IMR-90 (cell line): ENCODE results near the gene SLC25A44. TPM values are rescaled to one million over a fixed set of nuclear protein-coding genes. Genes with fewer than 3 reads are reported as not detected.
A peak's percentile ranks its signal among the peaks of the same experiment; 100 is the strongest.

Source experiments
- ATAC-seq: fragments of 200-7000 bp; cut with Tn5 transposase; 2 replicates; pipeline ENCODE4 v1.9.1; 2020; ENCODE audit warnings: low read depth, mild to moderate bottlenecking, moderate library complexity
- BruUV-seq: library from RNA; stranded (reverse); fragments of 400-500 nt; replicated peaks from 2 replicates; lab custom pipeline; 2021; lab: Mats Ljungman, UMichigan
- CTCF ChIA-PET: fragments of 300-600 bp; formaldehyde crosslinking; extraction: SDS; loops from one replicate; lab custom pipeline; 2021; ENCODE audit warnings: antibody characterized with exemption; lab: Yijun Ruan, JAX
- POLR2A ChIA-PET: fragments of 300-600 bp; sonication (Branson Sonifier 250); formaldehyde crosslinking; loops from one replicate; lab custom pipeline; 2022; ENCODE audit warnings: antibody characterized with exemption; ENCODE audit not compliant: unreplicated experiment; lab: Charles Lee
- DNase-seq: peaks from one replicate; pipeline ENCODE4 v3.0.0; 2013
- H2AFZ ChIP-seq: replicated peaks from 2 replicates; pipeline ENCODE3; 2013; ENCODE audit warnings: low read length, mild to moderate bottlenecking; ENCODE audit not compliant: poor library complexity
- H2AK5ac ChIP-seq: 2 replicates; pipeline ENCODE4 v1.6.1; 2013; ENCODE audit warnings: low read depth, low read length, inconsistent platforms
- H2AK9ac ChIP-seq: replicated peaks from 2 replicates; pipeline ENCODE3; 2013; ENCODE audit warnings: mild to moderate bottlenecking, low read depth, low read length, moderate library complexity; ENCODE audit not compliant: poor library complexity
- H2BK120ac ChIP-seq: 2 replicates; pipeline ENCODE4 v1.6.1; 2013; ENCODE audit warnings: low read depth, low read length, inconsistent platforms
- H2BK15ac ChIP-seq: 3 replicates; pipeline ENCODE4 v1.6.1; 2013; ENCODE audit warnings: low read depth, low read length, inconsistent platforms
- H2BK20ac ChIP-seq: 2 replicates; pipeline ENCODE4 v1.6.1; 2013; ENCODE audit warnings: low read depth, mild to moderate bottlenecking, inconsistent platforms, low read length, moderate library complexity
- H2BK5ac ChIP-seq: 2 replicates; pipeline ENCODE4 v1.6.1; 2013; ENCODE audit warnings: mild to moderate bottlenecking, low read depth, low read length, inconsistent platforms; ENCODE audit not compliant: poor library complexity, severe bottlenecking
- H3K14ac ChIP-seq: replicated peaks from 2 replicates; pipeline ENCODE4 v1.6.1; 2013; ENCODE audit warnings: low read depth, low read length, inconsistent platforms
- H3K18ac ChIP-seq: 2 replicates; pipeline ENCODE4 v1.6.1; 2013; ENCODE audit warnings: low read depth, low read length, control low read depth
- H3K23ac ChIP-seq: 2 replicates; pipeline ENCODE4 v1.6.1; 2013; ENCODE audit warnings: low read depth, low read length, inconsistent platforms
- H3K27ac ChIP-seq: 2 replicates; pipeline ENCODE4 v1.5.1; 2013; ENCODE audit warnings: mild to moderate bottlenecking, control low read depth, low read length; ENCODE audit not compliant: insufficient read depth
- H3K27me3 ChIP-seq: 2 replicates; pipeline ENCODE4 v1.6.1; 2013; ENCODE audit warnings: low read length; ENCODE audit not compliant: control insufficient read depth, insufficient read depth
- H3K36me3 ChIP-seq: 2 replicates; pipeline ENCODE4 v1.6.1; 2013; ENCODE audit warnings: low read length, mixed read lengths; ENCODE audit not compliant: control insufficient read depth, insufficient read depth
- H3K4ac ChIP-seq: 2 replicates; pipeline ENCODE4 v1.6.1; 2013; ENCODE audit warnings: low read depth, low read length, inconsistent platforms
- H3K4me1 ChIP-seq: 2 replicates; pipeline ENCODE4 v1.6.1; 2013; ENCODE audit warnings: low read length, mixed read lengths; ENCODE audit not compliant: control insufficient read depth, insufficient read depth
- H3K4me2 ChIP-seq: 2 replicates; pipeline ENCODE4 v1.6.1; 2013; ENCODE audit warnings: low read depth, mild to moderate bottlenecking, control low read depth, low read length, moderate library complexity
- H3K4me3 ChIP-seq: 2 replicates; pipeline ENCODE4 v1.5.1; 2013; ENCODE audit warnings: low read depth, mild to moderate bottlenecking, control low read depth, low read length, moderate library complexity; ENCODE audit not compliant: insufficient read depth
- H3K56ac ChIP-seq: 2 replicates; pipeline ENCODE4 v1.6.1; 2013; ENCODE audit warnings: low read length, inconsistent platforms; ENCODE audit not compliant: insufficient read depth; ENCODE audit errors: extremely low read depth
- H3K79me1 ChIP-seq, 2 experiments: 2 replicates each; pipeline ENCODE4 v1.6.1; 2013; ENCODE audit warnings: low read length in 2 of 2, inconsistent platforms in 1 of 2, low read depth in 1 of 2
- H3K9ac ChIP-seq: 2 replicates; pipeline ENCODE4 v1.6.1; 2013; ENCODE audit warnings: low read depth, low read length, control low read depth
- H3K9me1 ChIP-seq: 2 replicates; pipeline ENCODE4 v1.6.1; 2013; ENCODE audit warnings: low read length, inconsistent platforms; ENCODE audit not compliant: insufficient read depth
- H3K9me3 ChIP-seq: 2 replicates; pipeline ENCODE4 v1.6.1; 2013; ENCODE audit warnings: low read length; ENCODE audit not compliant: control insufficient read depth, insufficient read depth
- H4K20me1 ChIP-seq: 2 replicates; pipeline ENCODE4 v1.6.1; 2013; ENCODE audit warnings: low read length, inconsistent platforms; ENCODE audit not compliant: insufficient read depth
- H4K5ac ChIP-seq: 2 replicates; pipeline ENCODE4 v1.6.1; 2013; ENCODE audit warnings: mild to moderate bottlenecking, low read depth, low read length, control low read depth
- H4K8ac ChIP-seq, 2 experiments: 2 replicates each; pipeline ENCODE4 v1.6.1; 2013; ENCODE audit warnings: low read depth in 2 of 2, low read length in 2 of 2, control low read depth in 1 of 2, inconsistent platforms in 1 of 2
- H4K91ac ChIP-seq: 2 replicates; pipeline ENCODE4 v1.6.1; 2013; ENCODE audit warnings: low read depth, low read length, inconsistent platforms; ENCODE audit not compliant: insufficient read depth
- CHD1 ChIP-seq: IDR thresholded peaks from 2 replicates; pipeline ENCODE4 v1.6.1; 2012; ENCODE audit warnings: low read depth, low read length, improper control_type of control experiment
- FOS ChIP-seq: fragments of 150-350 bp; IDR thresholded peaks from 2 replicates; pipeline ENCODE4 v1.6.1; 2016; ENCODE audit warnings: low read depth, low read length
- MXI1 ChIP-seq: IDR thresholded peaks from 2 replicates; pipeline ENCODE4 v1.6.1; 2012; ENCODE audit warnings: low read depth, mild to moderate bottlenecking, low read length, moderate library complexity, borderline replicate concordance
- POLR2A ChIP-seq: IDR thresholded peaks from 2 replicates; pipeline ENCODE4 v1.6.1; 2012; ENCODE audit warnings: mild to moderate bottlenecking, low read depth, low read length
- RCOR1 ChIP-seq: IDR thresholded peaks from 2 replicates; pipeline ENCODE4 v1.6.1; 2012; ENCODE audit warnings: mild to moderate bottlenecking, low read length, improper control_type of control experiment; ENCODE audit not compliant: insufficient replicate concordance
- WGBS, 2 experiments: methylation state at CpG; one replicate each; pipeline versions ENCODE4 v1.1.5 to v1.1.7; 2013; ENCODE audit warnings: missing lambda C conversion rate in 2 of 2; ENCODE audit not compliant: insufficient read length in 1 of 2; ENCODE audit errors: extremely low coverage in 2 of 2; 5-methylcytosine and 5-hydroxymethylcytosine counted together
- dilution Hi-C: fragments of 300-500 bp; cut with HindIII; formaldehyde crosslinking; loops from one replicate; pipeline ENCODE4 v1.14.3; 2018; ENCODE audit warnings: low sequenced_read_pairs; ENCODE audit not compliant: unreplicated experiment
- in situ Hi-C: fragments of 300-500 bp; cut with MboI; formaldehyde crosslinking; loops from 3 replicates; pipeline ENCODE4 v1.14.3; 2019; ENCODE audit warnings: low sequenced_read_pairs, inconsistent platforms, mixed read lengths
- intact Hi-C: fragments of 100-400 bp; cut with micrococcal nuclease; formaldehyde crosslinking; loops from 2 replicates; pipeline ENCODE4 v1.10.0; 2022
- polyA plus RNA-seq, 3 experiments: library from polyadenylated mRNA; depleted of rRNA; stranded (reverse); fragments of >200 nt; gene quantifications; 2 replicates each; pipeline ENCODE4 v1.2.3, GENCODE V29; 2012; ENCODE audit warnings: low replicate concordance in 1 of 3
- total RNA-seq: library from RNA; depleted of rRNA; stranded (reverse); fragments of >200 nt; gene quantifications from 2 replicates; pipeline ENCODE4 v1.2.3, GENCODE V29; 2012

SLC25A44 gene
- total and polyA plus RNA-seq, 2 of the 4 experiments (the other 2 are of a cell fraction): 12.7 to 20.2 TPM

DNA sequence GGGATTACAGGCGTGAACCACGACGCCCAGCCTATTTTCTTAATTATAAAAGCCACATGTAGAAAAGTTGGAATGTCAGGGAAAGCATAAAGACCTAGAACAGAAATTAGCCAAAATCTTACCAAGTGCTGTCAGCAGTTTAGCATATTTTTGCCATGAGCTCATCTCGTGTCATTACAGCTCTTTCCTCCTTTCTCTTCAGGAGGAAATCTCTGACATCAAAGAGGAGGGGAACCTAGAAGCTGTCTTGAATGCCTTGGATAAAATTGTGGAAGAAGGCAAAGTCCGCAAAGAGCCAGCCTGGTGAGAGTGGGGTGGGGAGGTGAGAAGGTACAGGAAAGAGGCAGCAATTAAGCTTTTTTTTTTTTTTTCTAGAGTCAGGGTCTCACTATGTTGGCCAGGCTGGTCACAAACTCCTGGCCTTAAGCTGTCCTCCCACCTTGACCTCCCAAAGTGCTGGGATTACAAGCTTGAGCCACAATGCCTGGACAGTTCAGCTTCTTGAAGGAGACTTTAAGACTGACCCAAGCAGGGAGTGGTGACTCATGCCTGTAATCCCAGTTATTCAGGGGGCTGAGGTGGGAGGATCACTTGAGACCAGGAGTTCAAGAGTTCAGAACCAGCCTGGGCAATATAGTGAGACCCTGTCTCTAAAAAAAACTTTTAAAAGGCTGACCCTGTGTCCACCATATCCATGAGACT, 39.7 kb downstream of the SLC25A44 start:
- dilution Hi-C loops (no loop called here), intact Hi-C loops (no loop called here), in situ Hi-C loops (no loop called here)
- Histone ChIP-seq H3K36me3 (peaks cover 29% of the 10 kb centered on the region), H3K4me1 (peaks cover 13% of the 10 kb centered on the region), H3K79me1 (peaks cover 8 to 20% of the 10 kb centered on the region in 2 experiments), H3K4ac (peak overlapping the region; percentile 74), H2BK20ac (peak overlapping the region; percentile 64; the same call in 1 of the 2 replicates), H3K18ac (peak overlapping the region; percentile 72; the same call in 1 of the 2 replicates), H2BK15ac (peak overlapping the region; percentile 100; the same call in 2 of the 3 replicates), H2AK5ac (peak overlapping the region; percentile 88; the same call in 1 of the 2 replicates), H3K23ac (peak overlapping the region; percentile 43; the same call in 1 of the 2 replicates), H4K5ac (peak overlapping the region; percentile 9; the same call in 1 of the 2 replicates), H3K56ac (peak overlapping the region; percentile 68; the same call in 1 of the 2 replicates), H3K14ac (peak overlapping the region; percentile 70; the same call in 1 of the 2 replicates), H3K9me1 (peaks cover 15% of the 10 kb centered on the region), H3K4me3 (no peak overlapping the region), H2BK120ac (peak overlapping the region; percentile 78), H4K91ac (peak overlapping the region; percentile 69), H3K9ac (peak overlapping the region; percentile 39), H4K8ac (peak overlapping the region; percentile 68 to 76), H4K20me1 (peaks cover 7% of the 10 kb centered on the region; the same call in 1 of the 2 replicates), H3K27me3 (no peaks in the 10 kb centered on the region), H3K27ac (peak overlapping the region; percentile 76), H3K4me2 (peak overlapping the region; percentile 9; the same call in 1 of the 2 replicates), H3K9me3 (no peaks in the 10 kb centered on the region), H2BK5ac (peak overlapping the region; percentile 77), H2AFZ (peak overlapping the region; percentile 43), H2AK9ac (peak overlapping the region; percentile 21)
- peak; percentile 88 for DNase-seq
- CTCF ChIA-PET: interaction anchor here (0.6 to 1.3 kb wide), 6 partner anchors 8 to 285 kb away, joined by 4 to 6 read pairs (median 6); no protein-coding TSS in a partner anchor
- no CpG with 5 or more reads among the region's 5 CpGs for WGBS, 2 experiments
- POLR2A ChIA-PET: interaction anchor here (0.6 kb wide), 3 partner anchors 13 to 225 kb away, joined by 5 to 15 read pairs (median 5); no protein-coding TSS in a partner anchor
- peak; percentile 88 for ATAC-seq
- BruUV-seq: no TSS peak
- TF ChIP-seq POLR2A (no peak), FOS (peak; percentile 73), MXI1 (no peak), RCOR1 (no peak), CHD1 (no peak)
